ENCODE results near the gene TAAR1. TPM values are rescaled to one million over a fixed set of nuclear protein-coding genes. Genes with fewer than 3 reads are reported as not detected.
"Not testable (repeated sequence)": the region's sequence is repeated elsewhere in the genome, so short reads cannot be mapped to it uniquely, and the experiment has no call there.

The TAAR1 gene
- total RNA-seq, 2 donors from 2014 or later = not detected

GRCh38 chr6:132685009-132685408 is 26.0 kb upstream of the TAAR1 start:
- ATAC-seq (ENCODE audit: insufficient number of reproducible peaks, low FRiP score, low read depth) (no peak), DNase-seq (ENCODE audit: low spot score) (no peak)
- no peak overlapping the region for H3K4me3 ChIP-seq
- H3K36me3 ChIP-seq = no peaks in the 10 kb centered on the region
- no peak for TF ChIP-seq CTCF (IDR thresholded peaks at IDR 0.05)
- H3K9me3 ChIP-seq = no peaks in the 10 kb centered on the region
- H3K27me3 ChIP-seq (replicated peaks; ENCODE audit: insufficient read depth) = no peaks in the 10 kb centered on the region
- H3K27ac ChIP-seq = no peak overlapping the region
- no peaks in the 10 kb centered on the region for H3K4me1 ChIP-seq (ENCODE audit: control insufficient read depth in 1 of 2, low read depth in 2 of 2)

DNA sequence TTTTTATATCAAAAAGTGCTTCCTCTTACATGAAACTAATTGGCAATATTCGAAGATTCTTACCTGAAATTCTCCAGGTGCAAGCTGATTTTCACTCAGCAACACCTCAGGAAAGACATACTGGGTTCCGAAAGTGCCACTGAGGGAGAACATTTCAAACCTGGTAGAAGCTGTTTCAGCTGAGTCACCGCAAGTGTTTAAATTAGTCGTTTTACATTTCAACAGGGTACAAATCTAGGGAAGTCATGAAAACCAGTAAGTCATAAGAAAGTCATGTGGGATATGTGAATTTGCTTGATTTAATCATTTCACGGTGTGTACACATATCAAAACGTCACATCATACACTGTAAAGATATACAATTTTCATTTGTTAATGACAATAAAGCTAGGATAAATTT is 25.3 kb upstream of the TAAR1 start:
- Histone ChIP-seq H3K4me3 (no peak overlapping the region), H3K4me1 (ENCODE audit: control insufficient read depth in 1 of 2, low read depth in 2 of 2) (no peaks in the 10 kb centered on the region), H3K27me3 (replicated peaks; ENCODE audit: insufficient read depth) (no peaks in the 10 kb centered on the region), H3K27ac (no peak overlapping the region), H3K9me3 (no peaks in the 10 kb centered on the region), H3K36me3 (no peaks in the 10 kb centered on the region)
- no peak for TF ChIP-seq CTCF (IDR thresholded peaks at IDR 0.05)
- ATAC-seq (ENCODE audit: insufficient number of reproducible peaks, low FRiP score, low read depth) (no peak), DNase-seq (ENCODE audit: low spot score) (no peak)

GRCh38 chr6:132683543-132683942 is 24.6 kb upstream of the TAAR1 start:
- no peak for DNase-seq (ENCODE audit: low spot score)
- no peak for ATAC-seq (ENCODE audit: insufficient number of reproducible peaks, low FRiP score, low read depth)
- Histone ChIP-seq H3K27ac (no peak overlapping the region), H3K27me3 (replicated peaks; ENCODE audit: insufficient read depth) (no peaks in the 10 kb centered on the region), H3K36me3 (no peaks in the 10 kb centered on the region), H3K9me3 (no peaks in the 10 kb centered on the region), H3K4me1 (ENCODE audit: control insufficient read depth in 1 of 2, low read depth in 2 of 2) (no peaks in the 10 kb centered on the region), H3K4me3 (no peak overlapping the region)
- no peak for TF ChIP-seq CTCF (IDR thresholded peaks at IDR 0.05)

- not testable (repeated sequence) for H3K27me3 ChIP-seq (replicated peaks; ENCODE audit: insufficient read depth); H3K36me3 ChIP-seq; H3K4me1 ChIP-seq (ENCODE audit: control insufficient read depth in 1 of 2, low read depth in 2 of 2); H3K9me3 ChIP-seq; H3K4me3 ChIP-seq; DNase-seq (ENCODE audit: low spot score); ATAC-seq (ENCODE audit: insufficient number of reproducible peaks, low FRiP score, low read depth); H3K27ac ChIP-seq
Observed at GRCh38 chr6:132679094-132679493, 20.1 kb upstream of the TAAR1 start.

DNA sequence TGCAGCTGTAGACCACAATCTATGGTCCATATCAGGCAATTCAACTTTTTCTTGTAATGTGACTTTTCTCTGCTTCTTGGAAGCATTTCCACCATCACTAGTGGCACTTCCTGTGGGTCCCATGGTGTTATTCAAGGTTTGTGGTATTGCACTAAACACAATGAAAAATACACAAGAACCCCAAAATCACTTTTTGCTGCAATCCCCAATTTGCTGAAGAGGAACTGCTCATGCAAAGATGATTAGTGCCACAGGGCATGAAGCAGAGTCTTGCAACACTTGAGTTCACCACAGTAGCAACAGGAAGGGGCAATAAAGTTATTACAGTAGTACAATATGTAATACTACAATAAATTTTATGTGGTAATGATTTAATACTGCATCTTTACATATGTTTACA is 16.8 kb upstream of the TAAR1 start:
- Histone ChIP-seq H3K4me1 (ENCODE audit: control insufficient read depth in 1 of 2, low read depth in 2 of 2) (no peaks in the 10 kb centered on the region), H3K9me3 (no peaks in the 10 kb centered on the region), H3K4me3 (no peak overlapping the region), H3K36me3 (no peaks in the 10 kb centered on the region), H3K27me3 (replicated peaks; ENCODE audit: insufficient read depth) (no peaks in the 10 kb centered on the region), H3K27ac (no peak overlapping the region)
- DNase-seq (ENCODE audit: low spot score) (no peak), ATAC-seq (ENCODE audit: insufficient number of reproducible peaks, low FRiP score, low read depth) (no peak)
- TF ChIP-seq CTCF (IDR thresholded peaks at IDR 0.05) = no peak

DNA sequence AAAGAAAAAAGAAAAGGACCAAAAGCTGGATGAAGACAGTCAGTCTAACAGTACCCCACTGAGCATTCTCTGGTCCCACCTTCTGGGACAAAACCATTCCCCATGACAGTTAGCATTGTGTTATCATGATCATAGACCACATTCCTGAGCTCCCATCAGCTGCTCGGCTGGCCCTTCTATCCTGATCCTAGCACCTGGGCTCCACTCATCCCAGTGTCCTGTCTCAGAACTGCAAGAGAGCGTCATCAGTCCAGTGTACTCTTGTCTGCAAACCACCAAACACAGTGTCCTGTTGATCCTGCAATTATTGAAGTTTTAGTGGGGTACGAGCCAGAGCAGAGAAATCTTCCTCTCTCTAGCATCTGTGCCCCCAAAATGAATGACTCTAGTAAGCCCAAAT is 16.0 kb upstream of the TAAR1 start:
- Histone ChIP-seq H3K36me3 (no peaks in the 10 kb centered on the region), H3K27me3 (replicated peaks; ENCODE audit: insufficient read depth) (no peaks in the 10 kb centered on the region), H3K4me1 (ENCODE audit: control insufficient read depth in 1 of 2, low read depth in 2 of 2) (no peaks in the 10 kb centered on the region), H3K27ac (no peak overlapping the region), H3K9me3 (no peaks in the 10 kb centered on the region), H3K4me3 (no peak overlapping the region)
- no peak for TF ChIP-seq CTCF (IDR thresholded peaks at IDR 0.05)
- no peak for DNase-seq (ENCODE audit: low spot score)
- no peak for ATAC-seq (ENCODE audit: insufficient number of reproducible peaks, low FRiP score, low read depth)

Data from thoracic aorta (tissue), 2 donors.